ENCODE data around the gene CCDC150. TPM values are rescaled to one million over a fixed set of nuclear protein-coding genes. Genes with fewer than 3 reads are reported as not detected.
"Not testable (repeated sequence)": the region's sequence is repeated elsewhere in the genome, so short reads cannot be mapped to it uniquely, and the experiment has no call there.

CCDC150 gene
- total and polyA plus RNA-seq, 4 experiments from 2014 or later = 0.44 to 0.87 TPM; not detected in 2

- H3K27ac ChIP-seq (ENCODE audit: low read depth, low read length); H3K27me3 ChIP-seq (ENCODE audit: insufficient read depth, low read length); H3K36me3 ChIP-seq (ENCODE audit: insufficient read depth, low read length); POLR2A ChIA-PET (ENCODE audit: partially characterized antibody); H3K4me3 ChIP-seq (ENCODE audit: low read length in 2 of 2); CTCF ChIA-PET (ENCODE audit: partially characterized antibody); H3K36me3 Mint-ChIP-seq; intact Hi-C loops (cut with micrococcal nuclease); DNase-seq; H3K4me1 ChIP-seq (ENCODE audit: insufficient read depth, low read length); H3K27me3 Mint-ChIP-seq; H3K4me1 Mint-ChIP-seq; H3K4me3 Mint-ChIP-seq; H3K9me3 ChIP-seq (ENCODE audit: control insufficient read depth in 1 of 2, low read length in 2 of 2); H3K27ac Mint-ChIP-seq: not testable (repeated sequence)
- peaks cover 0 to 11% (median 4%) of the 10 kb centered on the region in 8 donors for H3K9me3 Mint-ChIP-seq
Measured at GRCh38 chr2:196710056-196710455, 70.5 kb downstream of the CCDC150 start.

GRCh38 chr2:196711625-196712024 lies 72.1 kb downstream of the CCDC150 start:
- Histone ChIP-seq H3K9me3 (ENCODE audit: control insufficient read depth in 1 of 2, low read length in 2 of 2) (no peaks in the 10 kb centered on the region), H3K36me3 (ENCODE audit: insufficient read depth, low read length) (no peaks in the 10 kb centered on the region), H3K4me3 (ENCODE audit: low read length in 2 of 2) (no peak overlapping the region), H3K4me1 (ENCODE audit: insufficient read depth, low read length) (no peaks in the 10 kb centered on the region), H3K27ac (ENCODE audit: low read depth, low read length) (no peak overlapping the region), H3K27me3 (ENCODE audit: insufficient read depth, low read length) (no peaks in the 10 kb centered on the region)
- Mint-ChIP-seq H3K4me3 (no peak overlapping the region), H3K27me3 (peaks cover 0 to 3% of the 10 kb centered on the region in 2 donors), H3K36me3 (no peaks in the 10 kb centered on the region), H3K27ac (no peak overlapping the region), H3K4me1 (no peaks in the 10 kb centered on the region), H3K9me3 (peaks cover 0 to 11% (median 4%) of the 10 kb centered on the region in 8 donors)
- intact Hi-C loops (cut with micrococcal nuclease) = no loop called here
- ChIA-PET CTCF (ENCODE audit: partially characterized antibody) (no interaction called here), POLR2A (ENCODE audit: partially characterized antibody) (no interaction called here)
- no peak for DNase-seq

GRCh38 chr2:196712867-196713266 lies 73.4 kb downstream of the CCDC150 start:
- no peaks in the 10 kb centered on the region for H3K4me1 Mint-ChIP-seq
- no peak overlapping the region for H3K27ac ChIP-seq (ENCODE audit: low read depth, low read length)
- ChIA-PET CTCF (ENCODE audit: partially characterized antibody) (no interaction called here), POLR2A (ENCODE audit: partially characterized antibody) (no interaction called here)
- no peaks in the 10 kb centered on the region for H3K9me3 ChIP-seq (ENCODE audit: control insufficient read depth in 1 of 2, low read length in 2 of 2)
- intact Hi-C loops (cut with micrococcal nuclease) = no loop called here
- H3K9me3 Mint-ChIP-seq = peaks cover 0 to 11% (median 4%) of the 10 kb centered on the region in 8 donors
- no peak overlapping the region for H3K4me3 Mint-ChIP-seq
- H3K36me3 Mint-ChIP-seq = no peaks in the 10 kb centered on the region
- H3K27me3 ChIP-seq (ENCODE audit: insufficient read depth, low read length) = no peaks in the 10 kb centered on the region
- H3K27ac Mint-ChIP-seq = no peak overlapping the region
- no peaks in the 10 kb centered on the region for H3K36me3 ChIP-seq (ENCODE audit: insufficient read depth, low read length)
- no peaks in the 10 kb centered on the region for H3K4me1 ChIP-seq (ENCODE audit: insufficient read depth, low read length)
- no peak overlapping the region for H3K4me3 ChIP-seq (ENCODE audit: low read length in 2 of 2)
- H3K27me3 Mint-ChIP-seq = peaks cover 0 to 3% of the 10 kb centered on the region in 2 donors
- DNase-seq = no peak

GRCh38 chr2:196718419-196719109 lies 79.0 kb downstream of the CCDC150 start:
- no peaks in the 10 kb centered on the region for H3K4me1 ChIP-seq (ENCODE audit: insufficient read depth, low read length)
- no peak overlapping the region for H3K4me3 Mint-ChIP-seq
- no peaks in the 10 kb centered on the region for H3K27me3 Mint-ChIP-seq
- H3K9me3 ChIP-seq (ENCODE audit: control insufficient read depth in 1 of 2, low read length in 2 of 2) = no peaks in the 10 kb centered on the region
- DNase-seq = no peak
- no peaks in the 10 kb centered on the region for H3K36me3 Mint-ChIP-seq
- no peaks in the 10 kb centered on the region for H3K9me3 Mint-ChIP-seq
- ChIA-PET POLR2A (ENCODE audit: partially characterized antibody) (no interaction called here), CTCF (ENCODE audit: partially characterized antibody) (no interaction called here)
- H3K27ac Mint-ChIP-seq = no peak overlapping the region
- no peaks in the 10 kb centered on the region for H3K4me1 Mint-ChIP-seq
- no peak overlapping the region for H3K4me3 ChIP-seq (ENCODE audit: low read length in 2 of 2)
- no peaks in the 10 kb centered on the region for H3K36me3 ChIP-seq (ENCODE audit: insufficient read depth, low read length)
- H3K27me3 ChIP-seq (ENCODE audit: insufficient read depth, low read length) = no peaks in the 10 kb centered on the region
- no peak overlapping the region for H3K27ac ChIP-seq (ENCODE audit: low read depth, low read length)
- intact Hi-C loops (cut with micrococcal nuclease) = no loop called here

GRCh38 chr2:196719110-196719872 lies 79.8 kb downstream of the CCDC150 start:
- H3K27ac Mint-ChIP-seq = no peak overlapping the region
- Histone ChIP-seq H3K36me3 (ENCODE audit: insufficient read depth, low read length) (no peaks in the 10 kb centered on the region), H3K27me3 (ENCODE audit: insufficient read depth, low read length) (no peaks in the 10 kb centered on the region), H3K9me3 (ENCODE audit: control insufficient read depth in 1 of 2, low read length in 2 of 2) (no peaks in the 10 kb centered on the region), H3K4me3 (ENCODE audit: low read length in 2 of 2) (no peak overlapping the region), H3K27ac (ENCODE audit: low read depth, low read length) (no peak overlapping the region), H3K4me1 (ENCODE audit: insufficient read depth, low read length) (no peaks in the 10 kb centered on the region)
- POLR2A ChIA-PET (ENCODE audit: partially characterized antibody) = no interaction called here
- CTCF ChIA-PET (ENCODE audit: partially characterized antibody) = no interaction called here
- no peaks in the 10 kb centered on the region for H3K27me3 Mint-ChIP-seq
- no peak for DNase-seq
- H3K4me1 Mint-ChIP-seq = no peaks in the 10 kb centered on the region
- intact Hi-C loops (cut with micrococcal nuclease) = no loop called here
- H3K4me3 Mint-ChIP-seq = no peak overlapping the region
- no peaks in the 10 kb centered on the region for H3K9me3 Mint-ChIP-seq
- no peaks in the 10 kb centered on the region for H3K36me3 Mint-ChIP-seq

GRCh38 chr2:196723571-196723970 lies 84.1 kb downstream of the CCDC150 start:
- no peaks in the 10 kb centered on the region for H3K36me3 ChIP-seq (ENCODE audit: insufficient read depth, low read length)
- peaks cover 5 to 10% (median 8%) of the 10 kb centered on the region in 4 donors for H3K4me1 Mint-ChIP-seq
- H3K4me1 ChIP-seq (ENCODE audit: insufficient read depth, low read length) = peaks cover 3% of the 10 kb centered on the region
- no peak for DNase-seq
- H3K27ac ChIP-seq (ENCODE audit: low read depth, low read length) = no peak overlapping the region
- H3K27me3 Mint-ChIP-seq = no peaks in the 10 kb centered on the region
- no peaks in the 10 kb centered on the region for H3K9me3 Mint-ChIP-seq
- intact Hi-C loops (cut with micrococcal nuclease) = no loop called here
- POLR2A ChIA-PET (ENCODE audit: partially characterized antibody) = no interaction called here
- H3K4me3 ChIP-seq (ENCODE audit: low read length in 2 of 2) = no peak overlapping the region
- no peaks in the 10 kb centered on the region for H3K9me3 ChIP-seq (ENCODE audit: control insufficient read depth in 1 of 2, low read length in 2 of 2)
- H3K4me3 Mint-ChIP-seq = no peak overlapping the region
- no peaks in the 10 kb centered on the region for H3K36me3 Mint-ChIP-seq
- no peak overlapping the region for H3K27ac Mint-ChIP-seq
- H3K27me3 ChIP-seq (ENCODE audit: insufficient read depth, low read length) = no peaks in the 10 kb centered on the region
- CTCF ChIA-PET (ENCODE audit: partially characterized antibody) = interaction anchor here (1.0 kb wide), 1 partner anchor 9 kb away, joined by 4 read pairs; no protein-coding TSS in a partner anchor

GRCh38 chr2:196725218-196725617 lies 85.7 kb downstream of the CCDC150 start:
- Mint-ChIP-seq H3K27me3 (no peaks in the 10 kb centered on the region), H3K4me1 (peaks cover 5 to 10% (median 8%) of the 10 kb centered on the region in 4 donors), H3K4me3 (no peak overlapping the region), H3K27ac (no peak overlapping the region), H3K36me3 (no peaks in the 10 kb centered on the region), H3K9me3 (no peaks in the 10 kb centered on the region)
- no peaks in the 10 kb centered on the region for H3K36me3 ChIP-seq (ENCODE audit: insufficient read depth, low read length)
- DNase-seq = no peak
- no peak overlapping the region for H3K4me3 ChIP-seq (ENCODE audit: low read length in 2 of 2)
- H3K4me1 ChIP-seq (ENCODE audit: insufficient read depth, low read length) = peaks cover 3% of the 10 kb centered on the region
- H3K27me3 ChIP-seq (ENCODE audit: insufficient read depth, low read length) = no peaks in the 10 kb centered on the region
- no peak overlapping the region for H3K27ac ChIP-seq (ENCODE audit: low read depth, low read length)
- ChIA-PET CTCF (ENCODE audit: partially characterized antibody) (interaction anchor here (2.7 kb wide), 1 partner anchor 26 kb away, joined by 10 read pairs; no protein-coding TSS in a partner anchor), POLR2A (ENCODE audit: partially characterized antibody) (no interaction called here)
- H3K9me3 ChIP-seq (ENCODE audit: control insufficient read depth in 1 of 2, low read length in 2 of 2) = no peaks in the 10 kb centered on the region
- intact Hi-C loops (cut with micrococcal nuclease) = no loop called here
